Body of pancreas (tissue), 4 donors: Measurements from ENCODE around the gene VARS1. TPM values are rescaled to one million over a fixed set of nuclear protein-coding genes. Genes with fewer than 3 reads are reported as not detected.

Experiments
- ATAC-seq: fragments of 150-250 bp; one replicate; pipeline ENCODE4 v1.9.1; 2016
- DNase-seq, 4 donors: peaks; one replicate each; pipeline ENCODE4 v3.0.0-alpha.2; 2019
- H3K27ac ChIP-seq, 4 donors: fragments of 200-600 bp; sonication (generic); 1 replicate in 3 of 4; 2 replicates in 1 of 4; pipeline versions ENCODE4 v1.5.1 to v1.6.1; 2016 to 2019; ENCODE audit warnings: mild to moderate bottlenecking in 1 of 4, mixed read lengths in 1 of 4, moderate library complexity in 1 of 4
- H3K27me3 ChIP-seq, 2 donors: fragments of 200-600 bp; sonication (generic); one replicate each; pipeline ENCODE4 v1.6.0; 2016; ENCODE audit warnings: mild to moderate bottlenecking in 1 of 2
- H3K36me3 ChIP-seq, 2 donors: fragments of 200-600 bp; sonication (generic); replicated peaks in 1 of 2; 2 replicates each; pipeline ENCODE4 v1.5.1; 2016; ENCODE audit warnings: low read depth in 2 of 2; ENCODE audit not compliant: insufficient read depth in 1 of 2
- H3K4me1 ChIP-seq: fragments of 200-600 bp; sonication (generic); one replicate; pipeline ENCODE4 v1.6.0; 2016
- H3K4me3 ChIP-seq, 2 donors: fragments of 200-600 bp; sonication (generic); 1 replicate in 1 of 2; 2 replicates in 1 of 2; pipeline ENCODE4 v1.5.1; 2016 to 2019
- H3K9me3 ChIP-seq, 3 donors: fragments of 200-600 bp; sonication (generic); 1 replicate in 2 of 3; 2 replicates in 1 of 3; pipeline ENCODE4 v1.5.1; 2016
- CTCF ChIP-seq, 7 experiments: fragments of 450-650 bp in 4 of 7; fragments of 200-600 bp in 3 of 7; sonication (generic) in 3 of 7; IDR thresholded peaks; one replicate each; pipeline ENCODE4 v1.5.1; 2016 to 2019; ENCODE audit warnings: antibody characterized with exemption in 7 of 7
- POLR2A ChIP-seq, 3 donors: fragments of 450-650 bp; IDR thresholded peaks; one replicate each; pipeline ENCODE4 v1.6.1; 2016; ENCODE audit warnings: antibody characterized with exemption in 3 of 3, mild to moderate bottlenecking in 2 of 3
- WGBS, 2 donors: methylation state at CpG; one replicate each; pipeline ENCODE4 v1.1.5; 2017; 5-methylcytosine and 5-hydroxymethylcytosine counted together
- intact Hi-C: fragments of 100-400 bp; cut with DNase I; formaldehyde crosslinking; loops from one replicate; pipeline ENCODE4 v1.15.1; 2023
- total RNA-seq, 2 donors: library from RNA; depleted of rRNA; stranded (reverse); fragments of >200 nt; gene quantifications; one replicate each; pipeline ENCODE4 v1.1.0, GENCODE V29; 2016

Gene VARS1
- total RNA-seq, 2 donors from 2014 or later = 39.2 to 67.6 TPM

- Histone ChIP-seq H3K9me3 (no peaks in the 10 kb centered on the region), H3K4me3 (no peak overlapping the region), H3K36me3 (peaks cover 4 to 8% of the 10 kb centered on the region in 2 donors), H3K4me1 (peaks cover 23% of the 10 kb centered on the region), H3K27me3 (no peaks in the 10 kb centered on the region), H3K27ac (peak overlapping the region in 1 of 4 donors; percentile 12)
- DNase-seq = peak in 1 of 4 donors; percentile 49
- intact Hi-C loops = no loop called here
- 54 to 56% methylated on average over 4 of the region's 4 CpGs for WGBS, 2 donors
- ATAC-seq = no peak
- TF ChIP-seq POLR2A (IDR thresholded peaks at IDR 0.05) (no peak), CTCF (IDR thresholded peaks at IDR 0.05) (no peak)
Observed at GRCh38 chr6:31775184-31775583, 20.4 kb downstream of the VARS1 start.

GRCh38 chr6:31771992-31772358, 23.6 kb downstream of the VARS1 start:
- H3K27ac ChIP-seq = no peak overlapping the region
- H3K9me3 ChIP-seq = no peaks in the 10 kb centered on the region
- H3K27me3 ChIP-seq = no peaks in the 10 kb centered on the region
- no peak for TF ChIP-seq CTCF (IDR thresholded peaks at IDR 0.05)
- TF ChIP-seq POLR2A (IDR thresholded peaks at IDR 0.05) = no peak
- H3K4me3 ChIP-seq = no peak overlapping the region
- no peak for DNase-seq
- ATAC-seq = no peak
- 65 to 72% methylated on average over 4 of the region's 4 CpGs for WGBS, 2 donors
- intact Hi-C loops = no loop called here
- no peaks in the 10 kb centered on the region for H3K36me3 ChIP-seq
- peaks cover 16% of the 10 kb centered on the region for H3K4me1 ChIP-seq

GRCh38 chr6:31770860-31771259, 24.7 kb downstream of the VARS1 start:
- H3K27ac ChIP-seq = no peak overlapping the region
- ATAC-seq (no peak), DNase-seq (no peak)
- no peaks in the 10 kb centered on the region for H3K36me3 ChIP-seq
- H3K4me3 ChIP-seq = no peak overlapping the region
- H3K4me1 ChIP-seq = peaks cover 9% of the 10 kb centered on the region
- WGBS, 2 donors = 69 to 70% methylated on average over 2 of the region's 2 CpGs
- intact Hi-C loops = no loop called here
- H3K9me3 ChIP-seq = no peaks in the 10 kb centered on the region
- no peak for TF ChIP-seq CTCF (IDR thresholded peaks at IDR 0.05)
- no peak for TF ChIP-seq POLR2A (IDR thresholded peaks at IDR 0.05)
- no peaks in the 10 kb centered on the region for H3K27me3 ChIP-seq

GRCh38 chr6:31769684-31770371, 25.7 kb downstream of the VARS1 start:
- DNase-seq (peak; percentile 73 to 86 (median 82)), ATAC-seq (peak; percentile 80)
- no peaks in the 10 kb centered on the region for H3K9me3 ChIP-seq
- no peaks in the 10 kb centered on the region for H3K27me3 ChIP-seq
- WGBS, 2 donors = 43 to 45% methylated on average over 12 of the region's 12 CpGs
- intact Hi-C loops = no loop called here
- no peak overlapping the region for H3K27ac ChIP-seq
- H3K4me3 ChIP-seq = no peak overlapping the region
- no peaks in the 10 kb centered on the region for H3K36me3 ChIP-seq
- peaks cover 4% of the 10 kb centered on the region for H3K4me1 ChIP-seq
- TF ChIP-seq CTCF (IDR thresholded peaks at IDR 0.05) (peak; percentile 72 to 87 (median 81)), POLR2A (IDR thresholded peaks at IDR 0.05) (no peak)
